Lower leg skin (tissue), 4 donors: Measurements from ENCODE around the gene CCDC69. TPM values are rescaled to one million over a fixed set of nuclear protein-coding genes. Genes with fewer than 3 reads are reported as not detected.
"Not testable (repeated sequence)": the region's sequence is repeated elsewhere in the genome, so short reads cannot be mapped to it uniquely, and the experiment has no call there.

Source experiments
- DNase-seq, 2 donors: peaks; one replicate each; pipeline ENCODE4 v3.0.0-alpha.2; 2019; ENCODE audit warnings: low spot score in 2 of 2
- H3K4me3 ChIP-seq: fragments of 200-600 bp; sonication (generic); 2 replicates; pipeline ENCODE4 v1.5.1; 2017; ENCODE audit warnings: mild to moderate bottlenecking, low read depth; ENCODE audit not compliant: poor library complexity, severe bottlenecking
- CTCF ChIP-seq, 3 donors: fragments of 450-650 bp; IDR thresholded peaks; one replicate each; pipeline ENCODE4 v1.5.1; 2016; ENCODE audit warnings: antibody characterized with exemption in 3 of 3, mild to moderate bottlenecking in 3 of 3, moderate library complexity in 2 of 3
- POLR2A ChIP-seq, 2 donors: fragments of 450-650 bp; IDR thresholded peaks; one replicate each; pipeline ENCODE4 v1.6.1; 2016 to 2017; ENCODE audit warnings: antibody characterized with exemption in 2 of 2, mild to moderate bottlenecking in 1 of 2, moderate library complexity in 1 of 2
- WGBS, 2 donors: methylation state at CpG; one replicate each; pipeline ENCODE4 v1.1.5; 2018; 5-methylcytosine and 5-hydroxymethylcytosine counted together
- intact Hi-C: fragments of 100-400 bp; cut with DNase I; formaldehyde crosslinking; loops from one replicate; pipeline ENCODE4 v1.15.0; 2023; ENCODE audit warnings: low total_unique reads
- total RNA-seq, 4 donors: library from RNA; depleted of rRNA; stranded (reverse); fragments of >200 nt; gene quantifications; one replicate each; pipeline ENCODE4 v1.1.0, GENCODE V29; 2016

CCDC69 gene
- total RNA-seq, 4 donors from 2014 or later = 21.4 to 33.3 (median 24.2) TPM

GRCh38 chr5:151200913-151201595 is 22.8 kb downstream of the CCDC69 start:
- TF ChIP-seq POLR2A (IDR thresholded peaks at IDR 0.05) (no peak), CTCF (IDR thresholded peaks at IDR 0.05) (no peak)
- WGBS, 2 donors = 80 to 85% methylated on average over 6 of the region's 6 CpGs
- no peak overlapping the region for H3K4me3 ChIP-seq
- DNase-seq = peak in 1 of 2 donors; percentile 15
- intact Hi-C loops = no loop called here

- 78 to 80% methylated on average over 7 of the region's 7 CpGs for WGBS, 2 donors
- no peak for TF ChIP-seq POLR2A (IDR thresholded peaks at IDR 0.05)
- no peak for TF ChIP-seq CTCF (IDR thresholded peaks at IDR 0.05)
- H3K4me3 ChIP-seq = no peak overlapping the region
- intact Hi-C loops = no loop called here
- DNase-seq = peak in 1 of 2 donors; percentile 28
These were observed 24.2 kb downstream of the CCDC69 start for GRCh38 chr5:151199581-151200185.

- 89 to 92% methylated on average over 5 of the region's 5 CpGs for WGBS, 2 donors
- peak in 1 of 2 donors; percentile 60 for DNase-seq
These were observed 25.0 kb downstream of the CCDC69 start for GRCh38 chr5:151198861-151199260.

GRCh38 chr5:151197291-151197600 is 26.6 kb downstream of the CCDC69 start:
- WGBS, 2 donors = 94 to 95% methylated on average over 9 of the region's 9 CpGs
- peak in 1 of 2 donors; percentile 50 for DNase-seq
- intact Hi-C loops, H3K4me3 ChIP-seq: not testable (repeated sequence)

More at GRCh38 chr5:151198861-151199260, 25.0 kb downstream of the CCDC69 start:
- no peak for TF ChIP-seq POLR2A (IDR thresholded peaks at IDR 0.05)
- no peak for TF ChIP-seq CTCF (IDR thresholded peaks at IDR 0.05)
- no peak overlapping the region for H3K4me3 ChIP-seq
- intact Hi-C loops = no loop called here

- TF ChIP-seq CTCF (IDR thresholded peaks at IDR 0.05) (no peak), POLR2A (IDR thresholded peaks at IDR 0.05) (no peak)
- 63 to 67% methylated on average over 5 of the region's 5 CpGs for WGBS, 2 donors
- intact Hi-C loops = no loop called here
- no peak overlapping the region for H3K4me3 ChIP-seq
- DNase-seq = peak in 1 of 2 donors; percentile 9
These were observed 27.2 kb downstream of the CCDC69 start for GRCh38 chr5:151196556-151197290.

GRCh38 chr5:151195622-151196021 is 28.3 kb downstream of the CCDC69 start:
- intact Hi-C loops = no loop called here
- TF ChIP-seq POLR2A (IDR thresholded peaks at IDR 0.05) = no peak
- TF ChIP-seq CTCF (IDR thresholded peaks at IDR 0.05) = no peak
- no peak overlapping the region for H3K4me3 ChIP-seq
- WGBS, 2 donors = 83 to 85% methylated on average over 5 of the region's 5 CpGs
- DNase-seq = no peak
